H1 (cell line): ENCODE measurements around the gene TCEA2. TPM values are rescaled to one million over a fixed set of nuclear protein-coding genes. Genes with fewer than 3 reads are reported as not detected.

Source experiments
- CTCF ChIA-PET: fragments of 300-600 bp; sonication (Branson Sonifier 250); formaldehyde crosslinking; loops from one replicate; lab custom pipeline; 2021; ENCODE audit not compliant: partially characterized antibody; lab: Charles Lee
- POLR2A ChIA-PET: fragments of 300-600 bp; sonication (Branson Sonifier 250); formaldehyde crosslinking; loops from one replicate; lab custom pipeline; 2021; ENCODE audit warnings: inconsistent platforms; ENCODE audit not compliant: partially characterized antibody; lab: Charles Lee
- DNase-seq, 2 experiments: peaks; one replicate each; pipeline versions ENCODE4 v3.0.0 to v3.0.0-alpha.2; 2010 to 2022; ENCODE audit warnings: low spot score in 2 of 2, low read depth in 1 of 2, mixed read lengths in 1 of 2
- FAIRE-seq: peaks from 2 replicates; lab custom pipeline; 2011; peaks lifted over from hg19 to GRCh38; lab: Jason Lieb, UNC
- H2AFZ ChIP-seq: 2 replicates; pipeline ENCODE4 v1.8.1; 2012; ENCODE audit warnings: low read length, inconsistent platforms
- H2AK5ac ChIP-seq: 2 replicates; pipeline ENCODE4 v1.6.1; 2013; ENCODE audit warnings: low read depth, low read length
- H2BK120ac ChIP-seq: replicated peaks from 2 replicates; pipeline ENCODE3; 2013; ENCODE audit warnings: low read depth, low read length, inconsistent platforms
- H2BK12ac ChIP-seq: 2 replicates; pipeline ENCODE4 v1.6.1; 2013; ENCODE audit warnings: low read depth, low read length
- H2BK15ac ChIP-seq: 2 replicates; pipeline ENCODE4 v1.6.1; 2013; ENCODE audit warnings: low read length
- H2BK20ac ChIP-seq: 2 replicates; pipeline ENCODE4 v1.6.1; 2013; ENCODE audit warnings: low read length
- H2BK5ac ChIP-seq: 2 replicates; pipeline ENCODE4 v1.6.1; 2013; ENCODE audit warnings: low read depth, low read length
- H3K14ac ChIP-seq: 2 replicates; pipeline ENCODE4 v1.6.1; 2013; ENCODE audit warnings: inconsistent platforms; ENCODE audit not compliant: insufficient read length
- H3K18ac ChIP-seq: 2 replicates; pipeline ENCODE4 v1.6.1; 2013; ENCODE audit warnings: low read length; ENCODE audit errors: extremely low read depth
- H3K23ac ChIP-seq: 2 replicates; pipeline ENCODE4 v1.6.1; 2013; ENCODE audit warnings: inconsistent platforms; ENCODE audit not compliant: insufficient read length
- H3K23me2 ChIP-seq: 2 replicates; pipeline ENCODE4 v1.6.1; 2013; ENCODE audit warnings: low read depth, low read length
- H3K27ac ChIP-seq: 2 replicates; pipeline ENCODE4 v1.6.1; 2011; ENCODE audit warnings: low read depth, low read length, inconsistent platforms
- H3K27me3 ChIP-seq, 4 experiments: replicated peaks in 1 of 4; 1 replicate in 1 of 4; 2 replicates in 3 of 4; pipeline versions ENCODE4 v1.6.1 to v1.8.1; 2011 to 2013; ENCODE audit warnings: low read length in 3 of 4, mild to moderate bottlenecking in 3 of 4, inconsistent platforms in 2 of 4, mixed read lengths in 2 of 4, moderate library complexity in 1 of 4; ENCODE audit not compliant: control insufficient read depth in 3 of 4, insufficient read depth in 3 of 4; ENCODE audit errors: extremely low read depth in 1 of 4
- H3K36me3 ChIP-seq, 4 experiments: 2 replicates each; pipeline versions ENCODE4 v1.6.1 to v1.8.1; 2011 to 2013; ENCODE audit warnings: mild to moderate bottlenecking in 4 of 4, low read length in 3 of 4, moderate library complexity in 2 of 4, control low read depth in 1 of 4, inconsistent platforms in 1 of 4; ENCODE audit not compliant: insufficient read depth in 4 of 4, control insufficient read depth in 2 of 4
- H3K4ac ChIP-seq: replicated peaks from 2 replicates; pipeline ENCODE3; 2013; ENCODE audit warnings: low read length, low read depth, mixed read lengths, inconsistent platforms; ENCODE audit not compliant: insufficient read length
- H3K4me1 ChIP-seq, 4 experiments: replicated peaks in 1 of 4; 1 replicate in 1 of 4; 2 replicates in 3 of 4; pipeline versions ENCODE4 v1.6.1 to v1.8.1; 2011 to 2013; ENCODE audit warnings: low read length in 3 of 4, inconsistent platforms in 2 of 4, mixed read lengths in 1 of 4; ENCODE audit not compliant: insufficient read depth in 4 of 4, control insufficient read depth in 3 of 4
- H3K4me2 ChIP-seq, 2 experiments: 2 replicates each; pipeline versions ENCODE4 v1.6.1 to v1.8.1; 2011 to 2013; ENCODE audit warnings: low read depth in 2 of 2, low read length in 2 of 2, control low read depth in 1 of 2, inconsistent platforms in 1 of 2, mild to moderate bottlenecking in 1 of 2; ENCODE audit not compliant: insufficient read depth in 1 of 2
- H3K4me3 ChIP-seq, 4 experiments: fragments of 200-600, 300-600 bp in 1 of 4; sonication (generic), shearing (Covaris generic), sonication (Bioruptor Twin) in 1 of 4; 2 replicates each; pipeline versions ENCODE4 v1.5.1 to v1.8.1; 2011 to 2016; ENCODE audit warnings: low read length in 4 of 4, low read depth in 3 of 4, control low read depth in 2 of 4, inconsistent platforms in 2 of 4, mild to moderate bottlenecking in 2 of 4, mixed read lengths in 1 of 4, moderate library complexity in 1 of 4; ENCODE audit not compliant: insufficient read depth in 2 of 4; ENCODE audit errors: extremely low read depth in 1 of 4
- H3K56ac ChIP-seq: replicated peaks from 2 replicates; pipeline ENCODE3; 2013; ENCODE audit warnings: low read depth, mild to moderate bottlenecking, mixed read lengths, low read length, inconsistent platforms; ENCODE audit not compliant: insufficient read length
- H3K79me1 ChIP-seq: 2 replicates; pipeline ENCODE4 v1.6.1; 2013; ENCODE audit warnings: low read depth, low read length, control low read depth
- H3K79me2 ChIP-seq, 2 experiments: 2 replicates each; pipeline versions ENCODE4 v1.6.1 to v1.8.1; 2012 to 2013; ENCODE audit warnings: low read length in 2 of 2, mild to moderate bottlenecking in 2 of 2, inconsistent platforms in 1 of 2; ENCODE audit not compliant: insufficient read depth in 2 of 2, control insufficient read depth in 1 of 2
- H3K9ac ChIP-seq, 4 experiments: replicated peaks in 1 of 4; 1 replicate in 1 of 4; 2 replicates in 3 of 4; pipeline versions ENCODE4 v1.6.1 to v1.8.1; 2011 to 2013; ENCODE audit warnings: low read depth in 3 of 4, low read length in 3 of 4, control low read depth in 2 of 4, mild to moderate bottlenecking in 2 of 4, moderate library complexity in 2 of 4, inconsistent platforms in 1 of 4; ENCODE audit errors: extremely low read depth in 1 of 4
- H3K9me3 ChIP-seq, 2 experiments: 2 replicates each; pipeline versions ENCODE4 v1.6.1 to v1.8.1; 2012 to 2013; ENCODE audit warnings: mild to moderate bottlenecking in 2 of 2, moderate library complexity in 2 of 2, control low read depth in 1 of 2, inconsistent platforms in 1 of 2, low read depth in 1 of 2, low read length in 1 of 2, mixed read lengths in 1 of 2; ENCODE audit not compliant: insufficient read depth in 2 of 2
- H4K20me1 ChIP-seq, 2 experiments: replicated peaks in 1 of 2; 2 replicates each; pipeline versions ENCODE3 to v1.8.1; 2011 to 2013; ENCODE audit warnings: inconsistent platforms in 2 of 2, low read length in 2 of 2, mild to moderate bottlenecking in 1 of 2; ENCODE audit not compliant: insufficient read depth in 2 of 2, control insufficient read depth in 1 of 2
- H4K5ac ChIP-seq: 2 replicates; pipeline ENCODE4 v1.6.1; 2013; ENCODE audit warnings: low read length, low read depth, mixed read lengths, inconsistent platforms; ENCODE audit not compliant: insufficient read length
- H4K8ac ChIP-seq: 2 replicates; pipeline ENCODE4 v1.8.0; 2013; ENCODE audit warnings: mild to moderate bottlenecking, moderate library complexity, low read length, inconsistent platforms; ENCODE audit not compliant: insufficient read depth; ENCODE audit errors: extremely low read depth
- H4K91ac ChIP-seq: replicated peaks from 2 replicates; pipeline ENCODE3; 2013; ENCODE audit warnings: low read length, mixed read lengths, inconsistent platforms; ENCODE audit not compliant: insufficient read length
- CBX8 ChIP-seq: fragments of 300-800, 300-1000 bp; sonication (generic); IDR thresholded peaks from 2 replicates; pipeline ENCODE4 v1.7.1; 2016; ENCODE audit warnings: low read depth, low read length, borderline replicate concordance
- CEBPB ChIP-seq: IDR thresholded peaks from 2 replicates; pipeline ENCODE4 v1.6.1; 2012; ENCODE audit warnings: low read depth, low read length
- CHD1 ChIP-seq: IDR thresholded peaks from 2 replicates; pipeline ENCODE4 v1.6.1; 2012; ENCODE audit warnings: low read depth, low read length, improper control_type of control experiment
- CHD2 ChIP-seq: IDR thresholded peaks from 2 replicates; pipeline ENCODE4 v1.6.1; 2012; ENCODE audit warnings: low read length, improper control_type of control experiment
- GTF2F1 ChIP-seq: IDR thresholded peaks from 2 replicates; pipeline ENCODE4 v1.6.1; 2012; ENCODE audit warnings: low read depth, low read length, improper control_type of control experiment, borderline replicate concordance
- JUN ChIP-seq: IDR thresholded peaks from 2 replicates; pipeline ENCODE4 v1.6.1; 2011; ENCODE audit warnings: low read depth, mild to moderate bottlenecking, improper control_type of control experiment, low read length
- KDM1A ChIP-seq: fragments of 200-600, 300-600 bp; sonication (generic); IDR thresholded peaks from 2 replicates; pipeline ENCODE4 v1.7.1; 2016; ENCODE audit warnings: mild to moderate bottlenecking, low read length, borderline replicate concordance
- MAX ChIP-seq: IDR thresholded peaks from 2 replicates; pipeline ENCODE4 v1.6.1; 2012; ENCODE audit warnings: inconsistent platforms
- POLR2A ChIP-seq, 2 experiments: IDR thresholded peaks; 1 replicate in 1 of 2; 2 replicates in 1 of 2; pipeline ENCODE4 v1.6.1; 2011; ENCODE audit warnings: low read depth in 2 of 2, low read length in 2 of 2, mild to moderate bottlenecking in 2 of 2; ENCODE audit errors: control extremely low read depth in 1 of 2
- POU5F1 ChIP-seq: IDR thresholded peaks from 2 replicates; pipeline ENCODE4 v1.6.1; 2011; ENCODE audit warnings: low read depth, mild to moderate bottlenecking, low read length, moderate library complexity
- TBP ChIP-seq: IDR thresholded peaks from 2 replicates; pipeline ENCODE4 v1.6.1; 2011; ENCODE audit warnings: low read depth, low read length, improper control_type of control experiment
- TCF12 ChIP-seq: IDR thresholded peaks from 2 replicates; pipeline ENCODE4 v1.6.1; 2011; ENCODE audit warnings: low read depth, mild to moderate bottlenecking, low read length
- USF2 ChIP-seq: IDR thresholded peaks from 2 replicates; pipeline ENCODE4 v1.6.1; 2011; ENCODE audit warnings: low read length, improper control_type of control experiment
- ZNF274 ChIP-seq: IDR thresholded peaks from 2 replicates; pipeline ENCODE4 v1.7.0; 2012; ENCODE audit warnings: low read length, borderline replicate concordance; ENCODE audit errors: extremely low read depth
- WGBS, 2 experiments: shearing (Covaris generic) in 1 of 2; methylation state at CpG; one replicate each; pipeline versions ENCODE4 v1.1.6 to v1.1.7; 2013 to 2015; ENCODE audit warnings: low lambda C conversion rate in 2 of 2, mixed read lengths in 2 of 2, inconsistent platforms in 1 of 2, low coverage in 1 of 2, missing lambda C conversion rate in 1 of 2; ENCODE audit not compliant: insufficient replicate concordance in 2 of 2, insufficient coverage in 1 of 2, insufficient read length in 1 of 2; ENCODE audit errors: extremely low coverage in 1 of 2, missing lambda C conversion rate in 1 of 2; 5-methylcytosine and 5-hydroxymethylcytosine counted together
- polyA plus RNA-seq, 7 experiments: library from polyadenylated mRNA; depleted of rRNA in 3 of 7; stranded (reverse) in 5 of 7; unstranded in 2 of 7; fragments of >200 nt in 5 of 7; fragments of 200-250 nt in 2 of 7; gene quantifications; 1 replicate in 5 of 7; 2 replicates in 1 of 7; 4 replicates in 1 of 7; pipeline versions ENCODE4 v1.2.1 to v1.2.3, GENCODE V29; 2011 to 2013; ENCODE audit warnings: missing spikeins in 2 of 7, mixed read lengths in 2 of 7
- total RNA-seq: library from RNA; stranded (reverse); fragmentation: NEBNext Ultra II Directional; extraction: Animal tissue kit (Norgen Biotek cat#: 25700); gene quantifications from 2 replicates; pipeline ENCODE4 v1.2.1, GENCODE V29; 2021

TCEA2 gene
- total and polyA plus RNA-seq, 2 of the 8 experiments (the other 6 are each of a cell fraction or from before 2014, with no cell fraction given): 41.4 to 42.3 TPM

DNA sequence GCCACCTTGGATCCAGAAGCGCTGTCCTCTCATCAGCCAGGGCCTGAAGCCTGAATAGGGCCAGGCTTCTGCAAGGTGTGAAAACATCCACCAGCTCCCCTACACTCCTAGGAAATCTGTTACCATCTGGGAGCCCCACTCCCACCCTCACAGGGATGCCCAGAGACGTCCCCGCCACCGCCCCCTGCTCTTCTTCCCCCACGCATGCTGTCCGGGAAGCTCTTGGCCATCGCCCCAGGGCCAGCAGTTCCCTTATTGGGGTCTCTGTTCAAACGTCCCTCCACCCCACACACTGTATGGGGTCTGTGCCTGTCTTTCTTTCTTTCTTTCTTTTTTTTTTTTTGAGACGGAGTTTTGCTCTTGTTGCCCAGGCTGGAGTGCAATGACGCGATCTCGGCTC lies 12.6 kb downstream of the TCEA2 start:
- H2BK20ac ChIP-seq: no peak overlapping the region
- DNase-seq: no peak
- no peak overlapping the region for H2BK5ac ChIP-seq
- peaks cover 0 to 5% of the 10 kb centered on the region in 2 experiments for H4K20me1 ChIP-seq
- H3K14ac ChIP-seq: no peak overlapping the region
- no peak overlapping the region for H2BK15ac ChIP-seq
- H3K9ac ChIP-seq: no peak overlapping the region
- H4K8ac ChIP-seq: no peak overlapping the region
- no peak overlapping the region for H3K4me3 ChIP-seq
- 0 out of 2 replicates have a peak, but pooled peaks cover 3% of the 10 kb centered on the region for H3K79me1 ChIP-seq
- FAIRE-seq: no peak
- H3K36me3 ChIP-seq: peaks cover 0 to 8% (median 3%) of the 10 kb centered on the region in 4 experiments; a peak in 3 of 8 replicates
- H2BK120ac ChIP-seq: no peak overlapping the region
- H4K5ac ChIP-seq: no peak overlapping the region
- no peaks in the 10 kb centered on the region for H3K79me2 ChIP-seq
- WGBS, 2 experiments: 75% methylated on average over 8 of the region's 12 CpGs; no CpG with 5 or more reads in 1 of the 2 experiments
- no peak overlapping the region for H3K27ac ChIP-seq
- H4K91ac ChIP-seq: no peak overlapping the region
- no peak overlapping the region for H2AK5ac ChIP-seq
- no peak overlapping the region for H3K18ac ChIP-seq
- no peak overlapping the region for H3K23ac ChIP-seq
- H3K56ac ChIP-seq: no peak overlapping the region
- no peaks in the 10 kb centered on the region for H3K9me3 ChIP-seq
- H3K4me2 ChIP-seq: no peak overlapping the region
- ChIA-PET CTCF (interaction anchor here (0.6 to 13.0 kb wide), 4 partner anchors 11 to 880 kb away, joined by 3 to 144 read pairs (median 72); partner anchors contain the start of genes SOX18 and TCEA2), POLR2A (no interaction called here)
- H3K4ac ChIP-seq: no peak overlapping the region
- H2AFZ ChIP-seq: no peak overlapping the region
- no peak overlapping the region for H2BK12ac ChIP-seq
- peaks cover 0 to 6% (median 5%) of the 10 kb centered on the region in 4 experiments; a peak in 3 of 7 replicates for H3K27me3 ChIP-seq
- peaks cover 0 to 17% (median 9%) of the 10 kb centered on the region in 4 experiments; a peak in 5 of 7 replicates for H3K4me1 ChIP-seq
- H3K23me2 ChIP-seq: peaks cover 11% of the 10 kb centered on the region; the same call in 1 of the 2 replicates
- TF ChIP-seq MAX (no peak), GTF2F1 (no peak), CHD2 (no peak), TCF12 (no peak), POU5F1 (no peak), ZNF274 (no peak), CBX8 (no peak), CHD1 (no peak), TBP (no peak), CEBPB (no peak), JUN (no peak), KDM1A (no peak), USF2 (no peak), POLR2A (IDR thresholded peaks at IDR 0.05; ENCODE audit: control extremely low read depth in 1 of 2, low read depth in 2 of 2, low read length in 2 of 2) (no peak)
